H1 (cell line): ENCODE data around the gene ACBD6.

Experiments used
- ATF2 ChIP-seq: IDR thresholded peaks from 2 replicates; pipeline ENCODE4 v1.6.1; 2012; ENCODE audit warnings: low read length, inconsistent platforms
- CTCF ChIP-seq, 3 experiments: IDR thresholded peaks; 1 replicate in 2 of 3; 2 replicates in 1 of 3; pipeline versions ENCODE4 v1.5.1 to v1.6.1; 2011; ENCODE audit warnings: low read length in 3 of 3, mild to moderate bottlenecking in 3 of 3, inconsistent platforms in 2 of 3, low read depth in 1 of 3, moderate library complexity in 1 of 3; ENCODE audit not compliant: insufficient read depth in 1 of 3; ENCODE audit errors: control extremely low read depth in 1 of 3
- GABPA ChIP-seq: IDR thresholded peaks from 2 replicates; pipeline ENCODE4 v1.6.1; 2011; ENCODE audit warnings: mild to moderate bottlenecking, low read length, moderate library complexity, borderline replicate concordance; ENCODE audit not compliant: insufficient read depth
- JUN ChIP-seq: IDR thresholded peaks from 2 replicates; pipeline ENCODE4 v1.6.1; 2011; ENCODE audit warnings: low read depth, mild to moderate bottlenecking, improper control_type of control experiment, low read length
- POLR2A ChIP-seq, 2 experiments: IDR thresholded peaks; 1 replicate in 1 of 2; 2 replicates in 1 of 2; pipeline ENCODE4 v1.6.1; 2011; ENCODE audit warnings: low read depth in 2 of 2, low read length in 2 of 2, mild to moderate bottlenecking in 2 of 2; ENCODE audit errors: control extremely low read depth in 1 of 2
- POLR2AphosphoS5 ChIP-seq: IDR thresholded peaks from 2 replicates; pipeline ENCODE4 v1.6.1; 2011; ENCODE audit warnings: low read depth, low read length
- SP2 ChIP-seq: IDR thresholded peaks from 2 replicates; pipeline ENCODE4 v1.6.1; 2012; ENCODE audit warnings: mild to moderate bottlenecking, low read length, inconsistent platforms
- TF ChIP-seq, protein P1 (sequence below): IDR thresholded peaks from 2 replicates; pipeline ENCODE4 v1.6.1; 2012; ENCODE audit warnings: inconsistent platforms

DNA sequence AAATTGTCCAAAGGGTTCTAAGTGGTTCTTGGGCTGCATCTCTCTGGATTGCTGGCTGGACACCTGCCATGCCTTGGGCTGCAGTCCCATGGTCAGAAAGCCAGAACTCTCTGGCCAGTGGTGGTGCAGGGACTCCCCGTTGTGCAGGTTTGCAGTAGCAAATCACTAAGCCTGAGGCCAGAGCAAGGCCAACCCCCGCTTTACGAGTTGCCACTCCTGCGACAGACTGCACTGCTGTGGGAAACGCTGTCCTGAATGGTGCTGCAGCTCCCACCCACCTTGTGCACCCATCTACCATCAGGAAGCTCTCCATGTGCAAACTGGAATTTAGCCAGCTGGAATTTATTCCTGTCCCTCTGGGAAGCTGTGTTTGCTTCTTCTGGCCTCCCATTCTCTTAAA lies 226.7 kb downstream of the ACBD6 start:
- no peak for TF ChIP-seq CTCF (IDR thresholded peaks at IDR 0.05; ENCODE audit: control extremely low read depth in 1 of 3, insufficient read depth in 1 of 3, low read depth in 1 of 3, low read length in 3 of 3)
- TF ChIP-seq POLR2AphosphoS5: no peak
- no peak for TF ChIP-seq ATF2
- TF ChIP-seq, protein P1, sequence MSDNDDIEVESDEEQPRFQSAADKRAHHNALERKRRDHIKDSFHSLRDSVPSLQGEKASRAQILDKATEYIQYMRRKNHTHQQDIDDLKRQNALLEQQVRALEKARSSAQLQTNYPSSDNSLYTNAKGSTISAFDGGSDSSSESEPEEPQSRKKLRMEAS: no peak
- no peak for TF ChIP-seq GABPA
- no peak for TF ChIP-seq JUN
- TF ChIP-seq POLR2A (IDR thresholded peaks at IDR 0.05; ENCODE audit: control extremely low read depth in 1 of 2, low read depth in 2 of 2, low read length in 2 of 2): no peak
- TF ChIP-seq SP2: no peak
